ENCODE data around the gene LRRC58.

GRCh38 chr3:120355486-120355885 is 6.3 kb upstream of the LRRC58 start:
- TF ChIP-seq POLR2AphosphoS5 (IDR thresholded peaks at IDR 0.05; ENCODE audit: insufficient read depth, low read depth, low read length): no peak
- no peak for TF ChIP-seq POLR2A (IDR thresholded peaks at IDR 0.05; ENCODE audit: low read depth, low read length)
- TF ChIP-seq CTCF (IDR thresholded peaks at IDR 0.05; ENCODE audit: extremely low read depth in 1 of 2, insufficient read depth in 1 of 2, low read depth in 1 of 2, low read length in 2 of 2): no peak
- no peak for TF ChIP-seq FOS (IDR thresholded peaks at IDR 0.05; ENCODE audit: borderline replicate concordance, insufficient read depth, low read length)
- no peak for TF ChIP-seq JUN (IDR thresholded peaks at IDR 0.05; ENCODE audit: borderline replicate concordance, insufficient read depth, insufficient read length, low read depth)
- TF ChIP-seq GATA2 (IDR thresholded peaks at IDR 0.05; ENCODE audit: insufficient read depth, insufficient read length, low read depth, low read length): no peak
